Measurements from ENCODE around the gene TBXA2R.

The TBXA2R gene

GRCh38 chr19:3636962-3637361, 30.3 kb upstream of the TBXA2R start:
- H3K9me3 Mint-ChIP-seq, result no peaks in the 10 kb centered on the region
- TF ChIP-seq CTCF (IDR thresholded peaks at IDR 0.05), result no peak
- H3K4me3 Mint-ChIP-seq, result no peak overlapping the region
- no peaks in the 10 kb centered on the region for H3K27me3 Mint-ChIP-seq (ENCODE audit: low read depth, poor library complexity)
- H3K4me1 Mint-ChIP-seq, result no peaks in the 10 kb centered on the region
- no peak for DNase-seq
- no peak overlapping the region for H3K27ac Mint-ChIP-seq
- peaks cover 13% of the 10 kb centered on the region for H3K36me3 Mint-ChIP-seq (ENCODE audit: low read depth)

- H3K36me3 Mint-ChIP-seq (ENCODE audit: low read depth), result peaks cover 13% of the 10 kb centered on the region
- no peak for TF ChIP-seq CTCF (IDR thresholded peaks at IDR 0.05)
- no peak overlapping the region for H3K27ac Mint-ChIP-seq
- no peak overlapping the region for H3K4me3 Mint-ChIP-seq
- H3K9me3 Mint-ChIP-seq, result no peaks in the 10 kb centered on the region
- DNase-seq, result no peak
- no peaks in the 10 kb centered on the region for H3K4me1 Mint-ChIP-seq
- no peaks in the 10 kb centered on the region for H3K27me3 Mint-ChIP-seq (ENCODE audit: low read depth, poor library complexity)
Observed at GRCh38 chr19:3636506-3636905, 29.8 kb upstream of the TBXA2R start.

- DNase-seq, result no peak
- H3K27me3 Mint-ChIP-seq (ENCODE audit: low read depth, poor library complexity), result no peaks in the 10 kb centered on the region
- no peak for TF ChIP-seq CTCF (IDR thresholded peaks at IDR 0.05)
- peaks cover 17% of the 10 kb centered on the region for H3K36me3 Mint-ChIP-seq (ENCODE audit: low read depth)
- no peaks in the 10 kb centered on the region for H3K9me3 Mint-ChIP-seq
- no peak overlapping the region for H3K27ac Mint-ChIP-seq
- no peak overlapping the region for H3K4me3 Mint-ChIP-seq
- no peaks in the 10 kb centered on the region for H3K4me1 Mint-ChIP-seq
Observed at GRCh38 chr19:3634496-3635045, 27.9 kb upstream of the TBXA2R start.

GRCh38 chr19:3633559-3633988, 26.9 kb upstream of the TBXA2R start:
- TF ChIP-seq CTCF (IDR thresholded peaks at IDR 0.05), result no peak

GRCh38 chr19:3632739-3633558, 26.3 kb upstream of the TBXA2R start:
- Mint-ChIP-seq H3K4me1 (no peaks in the 10 kb centered on the region), H3K27me3 (ENCODE audit: low read depth, poor library complexity) (no peaks in the 10 kb centered on the region), H3K36me3 (ENCODE audit: low read depth) (peaks cover 9% of the 10 kb centered on the region), H3K4me3 (no peak overlapping the region), H3K9me3 (no peaks in the 10 kb centered on the region), H3K27ac (no peak overlapping the region)
- TF ChIP-seq CTCF (IDR thresholded peaks at IDR 0.05), result no peak
- no peak for DNase-seq

More at GRCh38 chr19:3633559-3633988, 26.9 kb upstream of the TBXA2R start:
- Mint-ChIP-seq H3K27ac (no peak overlapping the region), H3K4me3 (no peak overlapping the region), H3K9me3 (no peaks in the 10 kb centered on the region), H3K27me3 (ENCODE audit: low read depth, poor library complexity) (no peaks in the 10 kb centered on the region), H3K36me3 (ENCODE audit: low read depth) (peaks cover 12% of the 10 kb centered on the region), H3K4me1 (no peaks in the 10 kb centered on the region)
- DNase-seq, result no peak

- H3K9me3 Mint-ChIP-seq, result no peaks in the 10 kb centered on the region
- TF ChIP-seq CTCF (IDR thresholded peaks at IDR 0.05), result no peak
- H3K4me3 Mint-ChIP-seq, result no peak overlapping the region
- DNase-seq, result no peak
- no peak overlapping the region for H3K27ac Mint-ChIP-seq
- peaks cover 9% of the 10 kb centered on the region for H3K36me3 Mint-ChIP-seq (ENCODE audit: low read depth)
- no peaks in the 10 kb centered on the region for H3K4me1 Mint-ChIP-seq
- H3K27me3 Mint-ChIP-seq (ENCODE audit: low read depth, poor library complexity), result no peaks in the 10 kb centered on the region
Observed at GRCh38 chr19:3632098-3632497, 25.4 kb upstream of the TBXA2R start.

Measured in nephron progenitor cell (in vitro differentiated cells).